Naive thymus-derived CD4-positive, alpha-beta T cell (primary cell): ENCODE results near the gene WWOX. TPM values are rescaled to one million over a fixed set of nuclear protein-coding genes. Genes with fewer than 3 reads are reported as not detected.

Source experiments
- ATAC-seq: fragments of 150-1000 bp; cut with Tn5 transposase; 2 replicates; pipeline ENCODE4 v1.10.0; 2021; ENCODE audit warnings: mild to moderate bottlenecking, moderate library complexity
- CTCF ChIA-PET: fragments of 350-600 bp; sonication (Branson Sonifier 250); formaldehyde crosslinking; loops from one replicate; lab custom pipeline; 2021; ENCODE audit warnings: antibody characterized with exemption; lab: Charles Lee
- POLR2A ChIA-PET: fragments of 350-600 bp; sonication (Branson Sonifier 250); formaldehyde crosslinking; loops from one replicate; lab custom pipeline; 2021; ENCODE audit warnings: antibody characterized with exemption, inconsistent platforms; lab: Charles Lee
- DNase-seq, 9 donors: peaks; one replicate each; pipeline versions ENCODE4 v3.0.0 to v3.0.0-alpha.2; 2020 to 2022; ENCODE audit warnings: mixed read lengths in 1 of 9
- H3K27ac ChIP-seq: one replicate; pipeline ENCODE4 v1.7.0; 2013; ENCODE audit warnings: mild to moderate bottlenecking, low read depth, low read length, moderate library complexity
- H3K27me3 ChIP-seq, 2 donors: one replicate each; pipeline ENCODE4 v1.7.0; 2013; ENCODE audit warnings: low read length in 2 of 2, mild to moderate bottlenecking in 2 of 2, moderate library complexity in 2 of 2; ENCODE audit not compliant: control insufficient read depth in 2 of 2, insufficient read depth in 2 of 2
- H3K36me3 ChIP-seq, 3 experiments: 1 replicate in 2 of 3; 2 replicates in 1 of 3; pipeline ENCODE4 v1.7.0; 2013; ENCODE audit warnings: low read length in 3 of 3, mild to moderate bottlenecking in 3 of 3, moderate library complexity in 1 of 3; ENCODE audit not compliant: insufficient read depth in 3 of 3, control insufficient read depth in 2 of 3
- H3K4me1 ChIP-seq, 2 donors: one replicate each; pipeline ENCODE4 v1.7.0; 2013; ENCODE audit warnings: low read length in 2 of 2, mild to moderate bottlenecking in 2 of 2, moderate library complexity in 1 of 2; ENCODE audit not compliant: control insufficient read depth in 2 of 2, insufficient read depth in 2 of 2
- H3K4me3 ChIP-seq: 2 replicates; pipeline ENCODE4 v1.7.0; 2013; ENCODE audit warnings: mild to moderate bottlenecking, low read length
- H3K9me3 ChIP-seq, 3 experiments: 1 replicate in 2 of 3; 2 replicates in 1 of 3; pipeline ENCODE4 v1.7.0; 2013; ENCODE audit warnings: low read length in 3 of 3; ENCODE audit not compliant: control insufficient read depth in 2 of 3
- H3K27ac Mint-ChIP-seq, 9 donors: one replicate each; pipeline ENCODE4 v1.8.0; 2020 to 2022; ENCODE audit warnings: mixed read lengths in 9 of 9, mild to moderate bottlenecking in 8 of 9, moderate library complexity in 5 of 9, inconsistent platforms in 2 of 9
- H3K27me3 Mint-ChIP-seq, 5 donors: one replicate each; pipeline ENCODE4 v1.8.0; 2021 to 2022; ENCODE audit warnings: mixed read lengths in 5 of 5, mild to moderate bottlenecking in 1 of 5
- H3K36me3 Mint-ChIP-seq, 5 donors: one replicate each; pipeline ENCODE4 v1.8.0; 2020 to 2022; ENCODE audit warnings: mixed read lengths in 5 of 5, mild to moderate bottlenecking in 3 of 5, inconsistent platforms in 1 of 5
- H3K4me1 Mint-ChIP-seq, 7 donors: one replicate each; pipeline ENCODE4 v1.8.0; 2020 to 2022; ENCODE audit warnings: mixed read lengths in 7 of 7, mild to moderate bottlenecking in 3 of 7, inconsistent platforms in 1 of 7
- H3K4me3 Mint-ChIP-seq, 10 donors: one replicate each; pipeline ENCODE4 v1.8.0; 2020 to 2022; ENCODE audit warnings: mild to moderate bottlenecking in 10 of 10, mixed read lengths in 10 of 10, moderate library complexity in 6 of 10, inconsistent platforms in 2 of 10
- H3K9me3 Mint-ChIP-seq, 11 donors: one replicate each; pipeline ENCODE4 v1.8.0; 2020 to 2022; ENCODE audit warnings: mixed read lengths in 11 of 11, mild to moderate bottlenecking in 4 of 11, inconsistent platforms in 1 of 11, moderate library complexity in 1 of 11
- intact Hi-C, 2 donors: fragments of 100-400 bp; cut with micrococcal nuclease; formaldehyde crosslinking; loops; one replicate each; pipeline ENCODE4 v1.15.1; 2023
- polyA plus RNA-seq, 2 donors: library from polyadenylated mRNA; unstranded; fragments of 300-500 nt; fragmentation: Illumina TruSeq; gene quantifications; one replicate each; pipeline ENCODE4 v1.2.3, GENCODE V29; 2021
- total RNA-seq, 6 experiments: library from RNA in 5 of 6; stranded (reverse) in 5 of 6; gene quantifications; 1 replicate in 5 of 6; 2 replicates in 1 of 6; pipeline ENCODE4 v1.2.3 and lab custom pipeline; 2021 to 2026

WWOX gene
- total and polyA plus RNA-seq, 7 experiments from 2014 or later = 13.8 to 31.1 (median 20.8) TPM

- H3K27me3 ChIP-seq = no peaks in the 10 kb centered on the region
- intact Hi-C loops = no loop called here
- DNase-seq = no peak
- no peaks in the 10 kb centered on the region for H3K4me1 ChIP-seq
- Mint-ChIP-seq H3K4me3 (no peak overlapping the region), H3K9me3 (peaks cover 0 to 4% (median 0%) of the 10 kb centered on the region in 11 donors), H3K4me1 (no peaks in the 10 kb centered on the region), H3K36me3 (peaks cover 0 to 7% (median 0%) of the 10 kb centered on the region in 5 donors), H3K27me3 (no peaks in the 10 kb centered on the region), H3K27ac (peak overlapping the region in 1 of 9 donors; percentile 68)
- no peaks in the 10 kb centered on the region for H3K36me3 ChIP-seq
- ChIA-PET CTCF (no interaction called here), POLR2A (no interaction called here)
- H3K27ac ChIP-seq = no peak overlapping the region
- H3K4me3 ChIP-seq = no peak overlapping the region
- ATAC-seq = no peak
- H3K9me3 ChIP-seq = no peaks in the 10 kb centered on the region
Measured at GRCh38 chr16:78695391-78695790, 595.9 kb downstream of the WWOX start.

DNA sequence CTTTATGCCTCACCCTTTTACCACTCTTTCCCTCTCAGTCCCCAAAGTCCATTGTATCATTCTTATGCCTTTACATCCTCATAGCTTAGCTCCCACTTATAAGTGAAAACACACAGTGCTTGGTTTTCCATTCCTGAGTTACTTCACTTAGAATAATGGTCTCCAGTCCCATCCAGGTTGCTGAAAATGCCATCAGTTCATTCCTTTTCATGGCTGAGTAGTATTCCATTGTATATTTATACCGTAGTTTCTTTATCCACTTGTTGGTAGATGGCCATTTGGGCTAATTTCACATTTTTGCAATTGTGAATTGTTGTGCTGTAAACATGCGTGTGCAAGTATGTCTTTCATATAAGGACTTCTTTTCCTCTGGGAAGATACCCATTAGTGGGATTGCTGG lies 597.3 kb downstream of the WWOX start:
- intact Hi-C loops = no loop called here
- no peaks in the 10 kb centered on the region for H3K9me3 ChIP-seq
- no peaks in the 10 kb centered on the region for H3K4me1 ChIP-seq
- no peaks in the 10 kb centered on the region for H3K27me3 ChIP-seq
- H3K4me3 ChIP-seq = no peak overlapping the region
- Mint-ChIP-seq H3K4me1 (no peaks in the 10 kb centered on the region), H3K4me3 (no peak overlapping the region), H3K27ac (no peak overlapping the region), H3K27me3 (no peaks in the 10 kb centered on the region), H3K9me3 (peaks cover 0 to 4% (median 0%) of the 10 kb centered on the region in 11 donors), H3K36me3 (no peaks in the 10 kb centered on the region)
- no peaks in the 10 kb centered on the region for H3K36me3 ChIP-seq
- CTCF ChIA-PET = no interaction called here
- POLR2A ChIA-PET = no interaction called here
- DNase-seq = no peak
- no peak overlapping the region for H3K27ac ChIP-seq
- no peak for ATAC-seq

DNA sequence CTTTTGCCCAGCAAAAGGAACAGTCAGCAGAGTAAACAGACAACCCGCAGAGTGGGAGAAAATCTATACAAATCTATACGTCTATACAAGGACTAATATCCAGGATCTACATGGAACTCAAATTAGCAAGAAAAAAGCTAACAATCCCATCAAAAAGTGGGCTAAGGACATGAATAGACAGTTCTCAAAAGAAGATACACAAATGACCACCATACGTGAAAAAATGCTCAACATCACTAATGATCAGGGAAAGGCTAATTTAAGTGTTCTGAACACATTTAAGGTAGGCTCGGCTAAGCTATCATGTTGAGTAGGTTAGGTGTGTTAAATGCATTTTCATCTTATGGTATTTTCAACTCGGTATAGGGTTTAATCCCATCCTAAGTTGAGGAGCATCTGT lies 598.0 kb downstream of the WWOX start:
- Mint-ChIP-seq H3K4me1 (no peaks in the 10 kb centered on the region), H3K9me3 (peaks cover 0 to 4% (median 0%) of the 10 kb centered on the region in 11 donors), H3K27me3 (no peaks in the 10 kb centered on the region), H3K36me3 (no peaks in the 10 kb centered on the region), H3K27ac (no peak overlapping the region), H3K4me3 (no peak overlapping the region)
- ChIA-PET CTCF (no interaction called here), POLR2A (no interaction called here)
- no peak overlapping the region for H3K4me3 ChIP-seq
- no peaks in the 10 kb centered on the region for H3K4me1 ChIP-seq
- no peaks in the 10 kb centered on the region for H3K36me3 ChIP-seq
- ATAC-seq = no peak
- intact Hi-C loops = no loop called here
- no peaks in the 10 kb centered on the region for H3K9me3 ChIP-seq
- no peak overlapping the region for H3K27ac ChIP-seq
- H3K27me3 ChIP-seq = no peaks in the 10 kb centered on the region
- DNase-seq = no peak

DNA sequence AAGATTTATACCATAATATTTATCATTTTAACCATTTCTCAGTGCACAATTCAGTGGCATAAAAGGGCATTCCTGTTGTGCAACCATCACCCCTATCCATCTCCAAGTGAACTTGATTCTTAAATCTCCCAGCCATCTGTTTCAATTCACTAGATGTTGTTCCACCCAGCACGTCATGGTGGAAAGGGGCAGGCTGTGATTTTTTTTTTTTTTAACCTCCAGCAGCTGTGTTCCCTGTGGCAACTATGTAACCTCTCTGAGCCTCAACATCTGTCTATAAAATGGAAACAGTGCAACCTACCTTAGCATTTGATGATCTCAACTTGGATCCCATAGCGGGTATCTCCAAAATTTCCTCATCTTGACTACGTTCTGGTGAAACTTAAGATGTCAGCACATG lies 604.5 kb downstream of the WWOX start:
- peaks cover 0 to 8% (median 0%) of the 10 kb centered on the region in 7 donors for H3K4me1 Mint-ChIP-seq
- intact Hi-C loops = loop anchor here (2.0 to 10.0 kb wide), 4 partner anchors 343 to 1821 kb away; no protein-coding TSS in a partner anchor

DNA sequence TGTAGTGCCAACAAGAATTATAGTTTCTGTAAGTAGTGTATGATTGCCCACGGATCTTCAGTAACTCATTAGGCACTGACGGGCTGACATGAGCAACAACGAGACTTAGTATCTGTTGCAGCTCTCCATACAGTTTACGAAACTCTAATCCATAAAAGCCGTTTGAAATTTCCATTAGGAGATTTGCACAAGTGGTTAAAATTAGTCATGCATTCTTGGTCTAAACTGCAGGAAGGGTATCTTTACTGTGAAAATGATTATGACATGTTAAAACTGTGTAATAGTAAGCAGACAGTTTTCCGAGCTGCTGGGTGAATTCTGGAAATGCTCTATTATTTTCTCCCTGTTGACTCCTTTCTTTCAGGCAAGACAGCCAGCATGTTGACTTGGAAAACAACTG lies 605.0 kb downstream of the WWOX start:
- H3K36me3 ChIP-seq = no peaks in the 10 kb centered on the region
- ATAC-seq = no peak
- H3K4me1 ChIP-seq = no peaks in the 10 kb centered on the region
- Mint-ChIP-seq H3K27me3 (no peaks in the 10 kb centered on the region), H3K4me3 (no peak overlapping the region), H3K27ac (no peak overlapping the region), H3K36me3 (peaks cover 0 to 4% (median 2%) of the 10 kb centered on the region in 5 donors), H3K9me3 (peaks cover 0 to 20% (median 2%) of the 10 kb centered on the region in 11 donors), H3K4me1 (peaks cover 0 to 8% (median 0%) of the 10 kb centered on the region in 7 donors)
- DNase-seq = no peak
- ChIA-PET POLR2A (no interaction called here), CTCF (no interaction called here)
- H3K4me3 ChIP-seq = no peak overlapping the region
- no peaks in the 10 kb centered on the region for H3K9me3 ChIP-seq
- intact Hi-C loops = loop anchor here (2.0 to 10.0 kb wide), 4 partner anchors 342 to 1820 kb away; no protein-coding TSS in a partner anchor
- H3K27me3 ChIP-seq = no peaks in the 10 kb centered on the region
- H3K27ac ChIP-seq = no peak overlapping the region

More for the DNA sequence above, 604.5 kb downstream of the WWOX start:
- Histone ChIP-seq H3K36me3 (no peaks in the 10 kb centered on the region), H3K4me1 (no peaks in the 10 kb centered on the region), H3K4me3 (no peak overlapping the region), H3K9me3 (no peaks in the 10 kb centered on the region), H3K27ac (no peak overlapping the region), H3K27me3 (no peaks in the 10 kb centered on the region)
- CTCF ChIA-PET = no interaction called here
- Mint-ChIP-seq H3K4me3 (no peak overlapping the region), H3K9me3 (peaks cover 0 to 20% (median 2%) of the 10 kb centered on the region in 11 donors), H3K36me3 (peaks cover 0 to 4% (median 2%) of the 10 kb centered on the region in 5 donors), H3K27me3 (no peaks in the 10 kb centered on the region), H3K27ac (no peak overlapping the region)
- POLR2A ChIA-PET = no interaction called here
- DNase-seq (no peak), ATAC-seq (no peak)

- no peaks in the 10 kb centered on the region for H3K36me3 ChIP-seq
- peaks cover 0 to 8% (median 0%) of the 10 kb centered on the region in 7 donors for H3K4me1 Mint-ChIP-seq
- ChIA-PET POLR2A (no interaction called here), CTCF (interaction anchor here (1.1 to 2.4 kb wide), 4 partner anchors 29 to 67 kb away, joined by 3 to 10 read pairs (median 4); no protein-coding TSS in a partner anchor)
- DNase-seq (peak in 5 of 9 donors; percentile 7 to 26 (median 12)), ATAC-seq (peak; percentile 45)
- intact Hi-C loops = loop anchor here (1.0 to 10.0 kb wide), 8 partner anchors 37 to 1819 kb away; no protein-coding TSS in a partner anchor
- no peaks in the 10 kb centered on the region for H3K27me3 Mint-ChIP-seq
- no peak overlapping the region for H3K4me3 ChIP-seq
- H3K9me3 Mint-ChIP-seq = peaks cover 0 to 20% (median 2%) of the 10 kb centered on the region in 11 donors
- no peak overlapping the region for H3K27ac ChIP-seq
- no peaks in the 10 kb centered on the region for H3K4me1 ChIP-seq
- H3K27ac Mint-ChIP-seq = no peak overlapping the region
- H3K4me3 Mint-ChIP-seq = no peak overlapping the region
- H3K27me3 ChIP-seq = no peaks in the 10 kb centered on the region
- H3K36me3 Mint-ChIP-seq = peaks cover 0 to 4% (median 2%) of the 10 kb centered on the region in 5 donors
- H3K9me3 ChIP-seq = no peaks in the 10 kb centered on the region
Measured at GRCh38 chr16:78705694-78706093, 606.2 kb downstream of the WWOX start.

- H3K36me3 Mint-ChIP-seq = peaks cover 0 to 4% (median 2%) of the 10 kb centered on the region in 5 donors
- intact Hi-C loops = loop anchor here in 1 of 2 donors (5.0 to 10.0 kb wide), 4 partner anchors 341 to 1818 kb away; no protein-coding TSS in a partner anchor
- no peak overlapping the region for H3K27ac ChIP-seq
- peaks cover 0 to 8% (median 0%) of the 10 kb centered on the region in 7 donors for H3K4me1 Mint-ChIP-seq
- CTCF ChIA-PET = interaction anchor here (1.3 to 2.4 kb wide), 2 partner anchors 62 to 63 kb away, joined by 4 to 10 read pairs; no protein-coding TSS in a partner anchor
- H3K36me3 ChIP-seq = no peaks in the 10 kb centered on the region
- POLR2A ChIA-PET = interaction anchor here (0.6 kb wide), 1 partner anchor 12 kb away, joined by 3 read pairs; no protein-coding TSS in a partner anchor
- no peaks in the 10 kb centered on the region for H3K9me3 ChIP-seq
- H3K27me3 ChIP-seq = no peaks in the 10 kb centered on the region
- ATAC-seq (no peak), DNase-seq (no peak)
- H3K27me3 Mint-ChIP-seq = no peaks in the 10 kb centered on the region
- no peak overlapping the region for H3K4me3 Mint-ChIP-seq
- H3K4me1 ChIP-seq = no peaks in the 10 kb centered on the region
- H3K27ac Mint-ChIP-seq = peak overlapping the region in 1 of 9 donors; percentile 7
- H3K9me3 Mint-ChIP-seq = peaks cover 0 to 20% (median 2%) of the 10 kb centered on the region in 11 donors
- no peak overlapping the region for H3K4me3 ChIP-seq
Measured at GRCh38 chr16:78706637-78707036, 607.2 kb downstream of the WWOX start.
